Limb (tissue), 2 donors: ENCODE results near the gene SPPL2B.
"Not testable (repeated sequence)": the region's sequence is repeated elsewhere in the genome, so short reads cannot be mapped to it uniquely, and the experiment has no call there.

Experiments used
- DNase-seq, 2 donors: peaks; one replicate each; pipeline ENCODE4 v3.0.0-alpha.2; 2016; ENCODE audit errors: extremely low spot score in 2 of 2

Gene SPPL2B

DNA sequence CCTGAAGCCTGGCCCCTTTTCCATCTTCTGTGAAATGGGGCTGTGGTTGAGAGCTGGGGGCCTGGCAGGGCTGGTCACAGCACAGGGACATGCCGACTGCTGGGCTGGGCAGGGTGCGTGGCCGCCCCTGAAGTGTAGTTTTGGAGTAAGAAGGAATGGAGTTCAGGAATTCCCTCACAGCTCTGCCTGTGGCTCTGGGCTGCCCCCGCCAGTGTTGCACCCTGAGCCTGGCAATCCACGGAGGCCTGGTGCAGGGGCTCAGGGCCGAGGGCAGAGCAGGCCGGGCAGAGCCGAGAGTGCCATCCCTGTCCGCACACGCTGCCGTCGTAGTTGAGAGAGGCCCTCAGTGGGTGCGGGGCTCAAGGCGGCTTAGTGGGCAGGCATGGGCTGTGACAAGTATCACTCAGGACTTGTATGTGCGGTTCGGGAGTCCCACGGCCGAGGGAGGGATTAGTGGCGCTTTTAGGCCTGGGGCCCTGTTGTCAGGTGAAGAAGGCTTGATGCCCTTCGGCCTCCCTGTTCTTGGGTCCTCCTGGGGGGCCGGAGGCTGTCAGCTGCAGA lies 9.7 kb downstream of the SPPL2B start:
- no peak for DNase-seq

DNA sequence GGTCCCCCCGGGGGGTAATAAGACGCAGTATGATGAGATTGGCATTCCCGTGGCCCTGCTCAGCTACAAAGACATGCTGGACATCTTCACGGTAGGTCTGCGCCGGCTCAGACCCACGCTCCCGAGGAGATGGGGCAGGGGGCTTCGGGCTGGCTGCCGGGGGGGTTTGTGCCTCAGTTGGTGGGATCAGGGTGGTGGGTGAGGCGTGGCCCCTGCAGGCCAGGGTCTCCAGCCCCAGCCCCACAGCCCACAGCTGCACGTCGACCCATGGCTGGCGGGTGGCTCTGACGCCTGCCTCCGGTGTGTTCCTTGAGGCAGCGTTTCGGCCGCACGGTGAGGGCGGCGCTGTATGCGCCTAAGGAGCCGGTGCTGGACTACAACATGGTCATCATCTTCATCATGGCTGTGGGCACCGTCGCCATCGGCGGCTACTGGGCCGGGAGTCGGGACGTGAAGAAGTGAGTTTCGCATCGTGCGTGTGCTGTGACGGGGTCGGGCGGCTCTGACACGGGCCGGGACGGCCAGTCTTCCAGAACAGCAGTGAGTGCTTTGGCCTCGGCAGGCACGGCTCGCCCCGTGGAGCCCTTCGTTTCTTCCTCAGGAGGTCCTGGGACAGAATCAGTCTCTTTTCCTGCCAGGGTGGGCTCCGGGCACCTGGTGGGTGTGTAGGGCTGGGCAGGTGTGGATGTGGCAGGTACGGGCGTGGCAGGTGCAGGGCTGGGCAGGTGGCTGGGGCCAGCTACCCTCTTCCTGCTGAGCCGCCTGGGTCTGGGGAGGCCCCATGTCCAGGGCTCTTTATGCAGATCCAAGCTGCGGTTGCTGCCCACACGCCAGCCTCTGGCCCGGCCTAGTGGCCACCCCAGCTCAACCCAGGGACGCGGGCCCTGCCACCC lies 10.5 kb downstream of the SPPL2B start:
- no peak for DNase-seq

DNA sequence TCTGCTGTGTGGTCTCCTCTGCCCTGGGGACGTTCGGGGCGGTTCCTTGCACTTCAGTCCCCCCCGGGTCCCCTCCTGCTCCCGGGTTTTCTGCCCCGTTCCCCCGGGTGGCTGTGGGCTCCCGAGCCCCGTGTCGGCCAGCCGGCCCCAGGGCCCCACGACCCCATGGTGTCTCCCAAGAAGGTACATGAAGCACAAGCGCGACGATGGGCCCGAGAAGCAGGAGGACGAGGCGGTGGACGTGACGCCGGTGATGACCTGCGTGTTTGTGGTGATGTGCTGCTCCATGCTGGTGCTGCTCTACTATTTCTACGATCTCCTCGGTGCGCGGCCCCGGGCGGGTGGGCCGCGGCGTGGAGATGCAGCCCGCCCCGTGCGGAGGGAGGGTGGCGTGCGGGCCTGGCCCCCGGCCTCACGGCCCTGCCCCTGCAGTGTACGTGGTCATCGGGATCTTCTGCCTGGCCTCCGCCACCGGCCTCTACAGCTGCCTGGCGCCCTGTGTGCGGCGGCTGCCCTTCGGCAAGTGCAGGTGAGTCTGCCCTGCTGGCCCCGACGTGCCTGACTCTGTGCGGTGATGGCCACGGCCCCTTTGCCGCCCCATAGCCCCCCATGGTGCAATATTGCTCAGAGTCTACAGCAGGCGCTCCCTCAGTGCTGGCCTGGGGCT lies 11.3 kb downstream of the SPPL2B start:
- no peak for DNase-seq

DNA sequence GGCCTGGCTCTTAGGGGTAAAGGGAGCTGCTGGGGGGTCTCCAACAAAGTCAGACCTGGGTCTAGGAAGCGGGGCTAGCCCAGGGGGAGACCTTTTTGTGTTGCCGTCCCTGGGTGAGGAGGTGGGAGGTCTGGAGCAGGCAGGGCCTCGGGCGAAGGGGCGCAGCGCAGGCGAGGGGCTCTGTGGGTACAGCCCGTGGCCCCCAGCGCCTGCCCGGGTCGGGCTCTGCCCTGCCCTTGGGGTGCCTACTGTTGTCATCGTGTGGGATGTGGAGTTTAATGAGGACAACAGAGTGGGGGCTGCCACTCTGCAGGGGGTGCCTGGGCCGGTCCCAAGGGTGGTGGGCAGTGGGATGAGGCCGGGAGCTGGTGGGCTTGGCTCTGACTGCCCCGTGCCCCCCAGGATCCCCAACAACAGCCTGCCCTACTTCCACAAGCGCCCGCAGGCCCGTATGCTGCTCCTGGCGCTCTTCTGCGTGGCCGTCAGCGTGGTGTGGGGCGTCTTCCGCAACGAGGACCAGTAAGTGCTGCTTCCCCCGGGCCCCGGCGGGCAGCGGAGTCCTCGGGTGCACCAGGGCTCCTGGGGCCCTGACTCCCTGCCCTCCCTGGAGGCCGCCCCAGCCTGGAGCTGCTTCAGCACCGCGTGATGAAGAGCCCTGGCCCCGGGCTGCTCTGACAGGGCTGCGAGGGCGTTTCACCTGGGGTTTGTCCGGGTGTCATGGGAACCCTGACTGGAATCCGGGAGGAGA lies 12.2 kb downstream of the SPPL2B start:
- no peak for DNase-seq

DNA sequence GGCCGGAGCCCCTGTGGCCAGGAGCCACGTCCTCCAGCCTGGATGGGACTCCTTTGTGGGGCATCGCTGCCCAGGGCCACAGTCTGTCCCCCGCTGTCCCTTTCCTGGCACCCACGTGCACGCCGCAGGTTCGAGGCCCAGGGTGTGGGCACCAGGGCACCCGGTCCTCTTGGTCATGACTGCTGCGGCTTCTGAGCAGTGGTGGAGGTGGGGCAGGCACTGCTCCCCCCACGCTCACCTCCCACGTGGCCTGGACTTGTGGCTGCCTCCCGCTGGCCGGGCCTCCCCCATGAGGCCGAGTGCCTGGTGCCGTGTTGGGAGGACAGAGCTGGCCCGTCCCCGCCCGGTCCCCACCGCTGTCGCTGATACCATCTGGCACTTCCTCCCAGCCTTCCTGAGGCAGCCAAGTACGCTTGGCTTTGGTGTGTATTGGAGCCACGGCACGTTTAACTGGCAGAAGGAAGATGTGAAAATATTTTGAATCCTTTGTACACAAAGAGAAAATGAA lies 12.8 kb downstream of the SPPL2B start:
- DNase-seq, result no peak

DNA sequence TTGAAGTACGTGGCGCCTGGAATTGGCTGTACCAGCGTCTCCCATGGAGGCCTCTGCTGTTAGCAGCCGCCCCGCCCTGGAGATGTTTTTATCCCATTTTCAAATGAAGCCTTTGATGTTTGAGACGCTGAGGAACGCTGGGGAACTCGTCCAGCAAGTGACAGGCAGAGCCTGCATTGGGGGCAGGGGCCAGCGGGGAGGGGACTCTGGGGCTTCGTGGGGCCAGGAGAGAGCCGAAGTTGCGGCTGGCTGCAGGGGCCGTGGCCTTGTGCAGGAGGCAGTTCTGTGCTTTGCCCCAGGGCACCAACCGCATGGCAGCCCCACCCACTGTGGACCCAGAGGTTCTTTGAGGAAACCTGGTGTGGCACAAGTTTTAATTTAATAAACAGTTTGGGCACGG lies 13.5 kb downstream of the SPPL2B start:
- no peak for DNase-seq

DNA sequence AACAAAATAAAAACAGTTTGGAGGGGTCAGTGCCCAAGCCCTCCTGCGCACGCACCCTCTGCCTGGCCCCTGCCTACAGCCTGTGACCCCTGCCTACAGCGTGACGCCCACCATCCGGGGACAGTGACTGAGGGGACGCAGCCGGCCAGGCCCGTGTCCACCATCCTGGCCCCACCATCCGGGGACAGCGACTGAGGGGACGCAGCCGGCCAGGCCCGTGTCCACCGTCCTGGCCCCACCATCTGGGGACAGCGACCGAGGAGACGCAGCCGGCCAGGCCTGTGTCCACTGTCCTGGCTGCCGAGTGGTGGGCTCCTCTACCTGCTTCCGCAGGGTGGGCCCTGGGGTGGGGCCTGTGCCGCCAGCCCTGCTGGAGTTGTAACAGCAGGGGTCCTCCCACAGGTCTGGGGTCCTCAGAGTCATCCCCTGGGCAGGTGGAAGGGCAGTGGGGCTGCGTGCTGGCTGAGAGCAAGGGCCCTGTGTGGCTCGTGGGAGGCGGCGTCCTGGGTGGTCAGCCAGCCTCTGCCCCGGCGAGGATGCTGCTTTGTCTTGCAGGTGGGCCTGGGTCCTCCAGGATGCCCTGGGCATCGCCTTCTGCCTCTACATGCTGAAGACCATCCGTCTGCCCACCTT lies 14.3 kb downstream of the SPPL2B start:
- DNase-seq, result no peak

DNA sequence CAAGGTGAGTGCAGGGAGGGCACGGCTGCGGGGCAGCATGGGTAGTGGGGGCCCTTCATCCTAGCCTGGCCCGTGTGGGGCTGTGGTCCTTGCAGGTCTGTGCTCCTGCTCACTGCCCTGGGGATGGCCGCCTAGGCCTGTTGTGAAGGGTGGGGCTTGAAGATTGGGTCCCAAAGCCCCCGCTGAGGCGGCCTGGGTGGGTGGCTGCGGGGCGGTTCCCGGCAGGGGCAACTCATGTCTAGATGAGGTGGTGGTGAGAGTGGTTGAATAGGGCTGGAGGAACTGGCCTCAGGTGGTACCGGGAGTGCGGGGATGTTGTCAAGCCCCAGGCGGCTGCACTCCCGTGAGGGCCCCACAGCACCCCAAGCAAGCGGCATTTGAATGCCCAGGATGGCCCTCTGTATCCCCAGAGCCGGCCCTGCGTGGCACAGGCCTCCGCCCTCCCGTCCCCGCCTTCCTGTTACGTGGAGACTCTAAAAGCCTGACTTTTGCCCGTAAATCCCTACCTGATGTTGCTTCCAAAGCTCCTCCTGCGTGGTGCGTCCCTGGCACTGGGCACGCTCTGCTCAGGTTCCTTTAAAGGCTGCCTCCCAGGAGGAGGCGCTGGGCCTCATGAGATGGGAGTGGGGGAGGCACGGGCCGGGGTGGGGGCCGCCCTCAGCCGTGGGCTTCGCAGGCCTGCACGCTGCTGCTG lies 15.0 kb downstream of the SPPL2B start:
- DNase-seq, result no peak

DNA sequence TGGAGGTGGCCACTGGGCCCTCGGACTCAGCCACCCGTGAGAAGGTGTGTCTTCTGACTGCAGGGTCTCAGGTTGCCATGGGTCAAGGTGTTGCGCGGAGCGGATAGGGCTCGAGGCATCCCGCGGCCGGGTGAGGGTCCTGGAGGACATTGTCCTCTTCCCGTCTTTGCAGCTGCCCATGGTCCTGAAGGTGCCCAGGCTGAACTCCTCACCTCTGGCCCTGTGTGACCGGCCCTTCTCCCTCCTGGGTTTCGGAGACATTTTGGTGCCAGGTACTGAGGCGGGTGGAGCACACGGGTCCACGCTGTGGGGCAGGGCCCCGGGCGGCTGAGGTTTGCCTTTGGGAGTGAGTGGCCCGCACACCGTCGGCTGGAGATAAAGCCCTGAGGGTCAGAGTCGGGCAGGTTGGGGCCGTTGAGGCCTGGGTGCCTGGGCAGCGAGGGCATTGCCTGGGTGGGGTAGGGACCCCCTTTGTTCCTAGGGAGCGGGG lies 15.9 kb downstream of the SPPL2B start:
- DNase-seq, result no peak

DNA sequence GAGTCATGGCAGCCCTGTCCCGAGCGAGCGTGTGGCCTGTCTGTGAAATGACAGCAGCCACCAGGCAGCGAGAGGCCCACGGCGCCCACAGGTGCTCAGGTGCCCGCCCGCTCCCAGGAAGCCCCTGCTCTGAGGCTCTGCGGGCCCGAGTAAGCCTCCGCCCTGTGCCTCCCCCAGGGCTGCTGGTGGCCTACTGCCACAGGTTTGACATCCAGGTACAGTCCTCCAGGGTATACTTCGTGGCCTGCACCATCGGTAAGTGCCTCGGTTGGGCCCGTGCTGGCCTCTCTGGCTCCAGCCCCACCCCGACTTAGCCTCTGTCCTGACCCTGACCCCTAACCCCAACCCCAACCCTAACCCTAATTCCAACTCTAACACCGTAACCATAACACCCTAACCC lies 16.6 kb downstream of the SPPL2B start:
- no peak for DNase-seq

DNA sequence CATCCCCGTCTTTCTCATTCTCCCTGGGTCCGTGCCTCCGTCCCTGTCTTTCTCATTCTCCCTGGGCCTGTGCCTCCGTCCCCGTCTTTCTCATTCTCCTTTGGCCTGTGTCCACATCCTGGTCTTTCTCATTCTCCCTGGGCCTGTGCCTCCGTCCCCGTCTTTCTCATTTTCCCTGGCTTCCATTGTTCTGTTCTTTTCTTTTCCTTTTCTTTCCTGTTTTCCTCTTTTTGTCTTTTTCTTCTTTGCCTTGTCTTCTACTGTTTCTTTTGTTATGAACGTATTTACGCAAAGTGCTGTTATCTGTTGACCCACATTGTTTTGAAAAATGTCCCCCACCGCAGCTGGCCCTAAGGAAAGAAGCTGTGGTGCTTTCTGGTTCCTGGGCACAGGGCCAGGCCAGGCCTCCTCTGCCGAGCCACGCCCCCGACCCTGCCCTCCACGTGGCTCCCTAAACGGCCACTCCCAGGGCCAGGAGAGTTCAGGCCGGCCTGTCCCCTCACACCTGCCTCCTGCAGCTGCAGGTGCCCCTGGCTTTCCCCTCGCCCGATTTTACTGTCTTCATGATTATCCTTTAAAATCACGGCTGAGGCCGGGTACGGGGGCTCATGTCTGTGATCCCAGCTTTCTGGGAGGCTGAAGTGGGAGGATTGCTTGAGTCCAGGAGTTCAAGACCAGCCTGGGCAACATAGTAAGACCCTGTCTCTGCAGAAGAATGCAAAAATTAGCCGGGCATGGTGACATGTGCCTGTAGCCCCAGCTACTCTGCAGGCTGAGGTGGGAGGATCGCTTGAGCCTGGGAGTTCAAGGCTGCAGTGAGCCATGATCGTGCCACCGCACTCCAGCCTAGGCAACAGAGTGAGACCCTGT lies 17.5 kb downstream of the SPPL2B start:
- DNase-seq, result no peak

DNA sequence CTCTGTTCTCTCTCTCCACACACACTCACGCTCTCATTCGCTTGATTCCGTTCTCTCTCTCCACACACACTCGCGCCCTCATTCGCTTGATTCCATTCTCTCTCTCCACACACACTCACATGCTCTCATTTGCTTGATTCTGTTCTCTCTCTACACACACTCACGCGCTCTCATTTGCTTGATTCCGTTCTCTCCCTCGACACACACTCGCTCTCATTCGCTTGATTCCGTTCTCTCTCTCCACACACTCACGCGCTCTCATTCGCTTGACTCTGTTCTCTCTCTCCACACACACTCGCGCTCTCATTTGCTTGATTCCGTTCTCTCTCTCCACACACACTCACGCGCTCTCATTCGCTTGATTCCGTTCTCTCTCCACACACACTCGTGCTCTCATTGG lies 21.3 kb downstream of the SPPL2B start:
- DNase-seq, result not testable (repeated sequence)

DNA sequence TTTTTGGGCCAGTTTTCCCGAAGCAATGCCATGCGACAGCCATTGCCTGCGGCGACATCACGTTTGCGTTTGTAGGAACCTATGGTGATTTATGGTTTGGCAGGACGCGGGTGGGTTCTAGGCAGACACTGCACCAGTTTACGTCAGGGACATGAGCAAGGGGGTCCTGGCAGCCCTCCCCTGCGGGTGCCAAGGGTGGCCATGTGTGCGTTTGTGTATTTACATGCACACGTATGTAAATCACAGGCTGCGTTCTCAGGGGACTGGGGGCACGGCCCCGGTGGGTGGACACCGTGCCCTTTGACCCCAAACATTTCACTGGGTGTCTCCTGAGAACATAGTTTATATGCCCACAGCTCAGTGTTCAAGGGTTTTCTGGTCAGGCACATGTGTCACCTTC lies 22.2 kb downstream of the SPPL2B start:
- DNase-seq, result no peak

DNA sequence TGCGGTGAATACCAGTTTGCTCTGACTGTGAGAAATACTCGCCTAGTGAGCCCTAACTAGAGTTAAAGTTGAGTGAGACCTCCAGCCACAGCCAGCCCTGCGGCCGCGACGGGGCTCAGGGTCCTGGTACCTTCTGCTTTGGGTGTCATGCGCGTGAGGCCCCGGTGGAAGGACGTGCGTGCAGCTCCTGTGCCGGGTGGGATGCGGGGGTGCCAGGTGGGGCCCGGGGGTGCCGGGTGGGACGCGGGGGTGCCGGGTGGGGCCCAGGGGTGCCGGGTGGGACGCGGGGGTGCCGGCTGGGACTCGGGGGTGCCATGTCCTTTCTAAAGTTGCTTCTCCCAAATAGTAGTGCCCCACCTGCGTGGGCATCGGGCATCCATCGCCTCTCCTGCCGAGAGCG lies 23.1 kb downstream of the SPPL2B start:
- DNase-seq, result no peak

DNA sequence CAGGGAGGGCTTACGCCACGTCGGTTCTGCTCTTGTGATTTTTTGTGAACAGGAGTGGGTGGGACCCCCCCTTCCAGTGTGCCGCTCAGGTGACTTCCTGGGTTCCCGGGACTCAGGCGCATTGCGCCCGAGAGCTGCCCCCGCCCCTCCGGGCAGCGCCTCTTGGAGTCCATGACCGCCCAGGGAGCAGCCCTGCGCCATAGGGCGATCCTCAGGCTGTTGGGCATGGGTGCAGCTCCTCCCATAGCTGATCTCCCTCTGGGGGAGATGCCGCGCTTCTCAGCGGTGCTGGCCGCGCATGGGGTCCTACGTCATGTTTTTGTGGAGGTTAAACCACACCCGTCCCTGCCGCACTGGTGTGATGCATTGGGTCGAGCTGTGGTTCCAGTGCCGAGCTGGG lies 23.6 kb downstream of the SPPL2B start:
- DNase-seq, result no peak

DNA sequence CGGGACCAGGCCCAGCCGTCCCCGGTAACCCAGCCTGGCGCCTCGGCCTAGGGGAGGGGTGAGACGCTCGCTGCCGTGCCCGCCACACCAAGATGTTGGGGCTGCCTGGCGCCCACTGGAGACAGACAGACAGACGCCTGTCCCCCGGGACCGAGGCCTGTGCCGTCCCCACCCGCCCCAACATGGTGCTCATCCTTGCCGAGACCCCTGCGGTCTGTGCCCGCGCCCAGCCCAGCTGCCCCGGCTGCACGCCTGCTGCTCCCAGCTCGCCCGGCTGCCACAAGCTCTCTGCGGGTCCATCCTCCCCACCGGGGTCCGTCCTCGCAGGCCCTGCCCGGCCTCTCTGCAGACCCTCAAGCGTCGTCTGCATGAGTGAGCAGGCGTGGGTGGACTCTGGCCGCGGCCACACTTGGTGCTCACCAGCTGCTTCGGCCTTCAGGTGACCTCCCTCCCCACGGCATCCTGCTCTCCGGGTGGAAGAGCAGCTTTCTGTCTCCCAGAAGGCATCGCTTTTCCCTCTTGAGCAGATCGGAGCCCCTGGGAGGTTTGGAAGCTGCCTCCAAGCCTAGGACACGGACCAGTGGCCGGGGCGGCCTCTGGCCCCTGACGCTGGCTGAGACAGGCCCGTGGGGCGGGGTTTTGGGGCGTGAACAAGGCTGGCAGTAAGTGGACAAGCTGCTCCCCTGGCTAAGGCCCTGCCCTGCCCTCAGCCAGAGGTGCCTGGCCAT lies 24.8 kb downstream of the SPPL2B start:
- no peak for DNase-seq

DNA sequence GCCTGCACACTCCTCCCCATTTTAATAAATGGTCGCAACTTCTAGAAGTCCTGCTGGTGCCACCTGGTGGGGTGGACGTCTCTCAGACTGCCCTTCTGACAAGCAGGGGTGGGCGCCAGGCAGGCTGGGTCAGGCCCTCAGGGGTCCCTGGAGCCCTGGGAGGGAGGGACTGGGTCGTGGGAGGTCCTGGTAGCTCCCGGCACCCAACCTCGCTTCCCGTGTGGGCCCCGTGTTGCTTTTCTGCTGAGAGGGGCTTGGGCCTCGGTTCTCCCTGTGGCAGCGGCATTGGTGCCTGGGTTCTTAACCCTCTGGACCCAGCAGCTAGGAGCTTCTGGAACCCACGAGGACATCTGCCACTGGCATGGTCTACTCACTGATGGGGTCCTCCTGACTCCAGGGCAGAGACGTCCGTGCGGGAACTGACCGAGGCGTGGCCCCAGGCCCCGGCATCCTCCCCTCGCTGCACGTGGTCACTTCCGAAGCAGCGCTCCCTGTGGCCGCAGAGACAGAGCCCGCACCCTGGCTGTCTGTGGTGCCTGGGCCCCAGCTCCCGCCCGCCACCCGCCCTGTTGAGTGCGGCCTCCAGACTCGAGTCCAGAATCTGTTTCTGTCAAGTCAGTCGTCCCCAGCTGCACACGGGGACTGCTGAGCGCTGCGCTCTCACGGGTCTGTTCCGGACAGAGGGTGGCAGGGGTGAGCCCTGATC lies 25.6 kb downstream of the SPPL2B start:
- no peak for DNase-seq

DNA sequence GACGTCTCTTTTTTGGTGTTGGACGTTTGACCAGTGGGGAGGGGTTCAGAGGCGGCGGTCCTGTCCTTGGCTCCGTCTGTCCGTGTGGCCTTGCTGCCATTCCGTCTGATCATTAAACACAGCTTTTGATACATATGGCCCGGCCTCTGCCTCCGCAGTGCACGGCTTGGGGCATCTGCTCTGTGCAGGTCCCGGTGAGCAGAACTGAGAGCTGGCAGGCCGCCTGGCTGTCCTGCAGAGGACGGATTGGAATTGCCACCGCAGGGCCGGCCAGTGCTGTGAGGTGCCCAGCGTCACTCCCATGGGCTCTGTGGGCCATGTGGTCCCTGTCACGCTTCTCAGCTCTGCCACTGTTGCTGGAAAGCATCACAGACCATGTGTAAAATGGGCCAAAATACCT lies 26.2 kb downstream of the SPPL2B start:
- no peak for DNase-seq
